Measurements from ENCODE around the gene CAV2.

Gene CAV2

GRCh38 chr7:116511552-116512519, 12.3 kb downstream of the CAV2 start:
- Histone ChIP-seq H3K9ac (ENCODE audit: low read depth, low read length) (peak overlapping the region; percentile 79), H3K4me1 (ENCODE audit: control insufficient read depth, insufficient read depth, low read length) (peaks cover 33% of the 10 kb centered on the region), H3K4me3 (ENCODE audit: low read length) (peak overlapping the region; percentile 62), H3K36me3 (ENCODE audit: insufficient read depth, low read length) (peaks cover 18% of the 10 kb centered on the region), H3K4me2 (ENCODE audit: low read length) (peak overlapping the region; percentile 83), H3K27me3 (ENCODE audit: control insufficient read depth, insufficient read depth, low read length) (no peaks in the 10 kb centered on the region), H3K9me3 (replicated peaks; ENCODE audit: low read length) (no peaks in the 10 kb centered on the region)

- Histone ChIP-seq H3K27me3 (ENCODE audit: control insufficient read depth, insufficient read depth, low read length) (no peaks in the 10 kb centered on the region), H3K36me3 (ENCODE audit: insufficient read depth, low read length) (peaks cover 15% of the 10 kb centered on the region), H3K9me3 (replicated peaks; ENCODE audit: low read length) (no peaks in the 10 kb centered on the region), H3K4me1 (ENCODE audit: control insufficient read depth, insufficient read depth, low read length) (peaks cover 33% of the 10 kb centered on the region), H3K4me3 (ENCODE audit: low read length) (peak overlapping the region; percentile 62), H3K9ac (ENCODE audit: low read depth, low read length) (peak overlapping the region; percentile 79), H3K4me2 (ENCODE audit: low read length) (peak overlapping the region; percentile 83)
These were observed 13.1 kb downstream of the CAV2 start for GRCh38 chr7:116512520-116513188.

DNA sequence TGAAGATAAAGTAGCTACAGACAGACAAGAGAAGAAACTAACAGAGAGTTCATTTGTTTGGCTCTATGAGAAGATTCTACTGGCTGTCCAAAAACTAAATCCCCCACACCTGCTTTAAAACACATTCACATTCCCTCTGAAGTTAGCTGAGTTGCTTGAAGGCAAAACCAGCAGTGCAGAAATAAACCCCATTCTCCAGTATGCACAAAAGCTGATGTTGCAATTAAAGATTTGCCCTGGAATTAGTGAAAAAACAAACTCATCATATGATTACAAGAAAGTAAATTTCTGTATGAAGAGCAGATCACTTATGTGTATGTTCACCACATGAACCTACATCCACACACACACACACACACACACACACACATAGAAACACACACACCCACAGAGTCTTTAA, 16.0 kb downstream of the CAV2 start:
- H3K4me2 ChIP-seq (ENCODE audit: low read length) = no peak overlapping the region
- no peaks in the 10 kb centered on the region for H3K36me3 ChIP-seq (ENCODE audit: insufficient read depth, low read length)
- H3K4me1 ChIP-seq (ENCODE audit: control insufficient read depth, insufficient read depth, low read length) = peaks cover 23% of the 10 kb centered on the region
- no peak overlapping the region for H3K9ac ChIP-seq (ENCODE audit: low read depth, low read length)
- H3K27me3 ChIP-seq (ENCODE audit: control insufficient read depth, insufficient read depth, low read length) = no peaks in the 10 kb centered on the region
- H3K4me3 ChIP-seq (ENCODE audit: low read length) = no peak overlapping the region
- H3K9me3 ChIP-seq (replicated peaks; ENCODE audit: low read length) = no peaks in the 10 kb centered on the region

DNA sequence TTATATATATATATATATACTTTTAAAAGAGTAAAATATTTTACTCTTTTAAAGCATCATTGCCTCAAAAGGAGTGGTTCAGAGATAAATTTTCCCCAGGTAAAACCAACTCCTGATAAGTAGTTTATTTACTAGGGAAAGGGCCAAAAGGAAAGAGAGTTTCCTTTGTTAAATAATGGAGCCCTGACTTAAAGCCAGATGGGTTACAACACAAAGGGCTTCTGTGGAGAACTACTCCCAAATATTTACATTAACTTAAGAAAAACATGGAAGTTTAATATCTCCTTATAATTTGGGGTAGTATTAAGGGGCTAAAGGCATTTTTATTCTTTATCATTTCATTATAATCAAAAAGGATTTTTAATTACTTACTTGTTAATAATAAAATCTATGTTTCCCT, 16.8 kb downstream of the CAV2 start:
- H3K9me3 ChIP-seq (replicated peaks; ENCODE audit: low read length) = no peaks in the 10 kb centered on the region
- peaks cover 22% of the 10 kb centered on the region for H3K4me1 ChIP-seq (ENCODE audit: control insufficient read depth, insufficient read depth, low read length)
- no peak overlapping the region for H3K4me3 ChIP-seq (ENCODE audit: low read length)
- H3K9ac ChIP-seq (ENCODE audit: low read depth, low read length) = no peak overlapping the region
- no peaks in the 10 kb centered on the region for H3K36me3 ChIP-seq (ENCODE audit: insufficient read depth, low read length)
- H3K4me2 ChIP-seq (ENCODE audit: low read length) = no peak overlapping the region
- no peaks in the 10 kb centered on the region for H3K27me3 ChIP-seq (ENCODE audit: control insufficient read depth, insufficient read depth, low read length)

DNA sequence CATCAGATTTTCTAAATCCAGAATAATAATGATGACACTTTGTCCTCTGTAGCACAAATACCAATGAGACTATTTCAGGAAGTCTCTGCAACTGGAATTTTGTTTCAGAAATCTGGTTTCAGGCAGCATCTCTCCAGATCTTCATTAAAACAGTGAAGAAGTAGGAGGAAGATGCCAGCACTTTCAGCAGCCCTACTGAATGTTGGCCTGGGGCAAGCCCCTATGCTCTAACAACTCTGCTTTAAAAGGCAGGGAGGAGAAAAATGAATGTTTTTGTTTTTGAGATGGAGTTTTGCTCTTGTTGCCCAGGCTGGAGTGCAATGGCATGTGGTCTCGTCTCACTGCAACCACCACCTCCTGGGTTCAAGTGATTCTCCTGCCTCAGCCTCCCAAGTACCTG, 18.1 kb downstream of the CAV2 start:
- peaks cover 23% of the 10 kb centered on the region for H3K4me1 ChIP-seq (ENCODE audit: control insufficient read depth, insufficient read depth, low read length)

DNA sequence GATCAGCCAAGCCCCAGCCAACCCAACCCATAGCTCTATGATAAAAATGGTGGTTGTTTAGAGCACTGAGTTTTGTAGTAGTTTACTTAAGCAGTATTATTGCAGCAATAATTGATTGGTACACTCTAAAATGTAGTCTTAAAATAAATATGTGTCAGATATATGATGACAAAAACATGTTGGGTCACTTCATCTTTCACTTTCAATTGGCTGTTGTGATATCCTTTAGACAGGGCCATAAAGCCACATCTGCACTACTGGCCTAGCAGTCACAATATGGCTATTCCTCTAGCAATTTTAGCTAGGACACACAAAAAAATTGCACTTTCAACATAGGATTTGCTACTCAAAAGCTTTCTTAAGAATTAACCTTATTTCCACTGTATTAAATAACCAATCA, 19.4 kb downstream of the CAV2 start:
- no peak overlapping the region for H3K4me2 ChIP-seq (ENCODE audit: low read length)
- H3K4me3 ChIP-seq (ENCODE audit: low read length) = no peak overlapping the region
- no peaks in the 10 kb centered on the region for H3K36me3 ChIP-seq (ENCODE audit: insufficient read depth, low read length)
- H3K9me3 ChIP-seq (replicated peaks; ENCODE audit: low read length) = no peaks in the 10 kb centered on the region
- H3K4me1 ChIP-seq (ENCODE audit: control insufficient read depth, insufficient read depth, low read length) = peaks cover 30% of the 10 kb centered on the region
- no peaks in the 10 kb centered on the region for H3K27me3 ChIP-seq (ENCODE audit: control insufficient read depth, insufficient read depth, low read length)
- no peak overlapping the region for H3K9ac ChIP-seq (ENCODE audit: low read depth, low read length)

More for the DNA sequence above, 18.1 kb downstream of the CAV2 start:
- no peak overlapping the region for H3K9ac ChIP-seq (ENCODE audit: low read depth, low read length)
- no peaks in the 10 kb centered on the region for H3K36me3 ChIP-seq (ENCODE audit: insufficient read depth, low read length)
- H3K4me2 ChIP-seq (ENCODE audit: low read length) = no peak overlapping the region
- no peaks in the 10 kb centered on the region for H3K9me3 ChIP-seq (replicated peaks; ENCODE audit: low read length)
- H3K4me3 ChIP-seq (ENCODE audit: low read length) = no peak overlapping the region
- H3K27me3 ChIP-seq (ENCODE audit: control insufficient read depth, insufficient read depth, low read length) = no peaks in the 10 kb centered on the region

DNA sequence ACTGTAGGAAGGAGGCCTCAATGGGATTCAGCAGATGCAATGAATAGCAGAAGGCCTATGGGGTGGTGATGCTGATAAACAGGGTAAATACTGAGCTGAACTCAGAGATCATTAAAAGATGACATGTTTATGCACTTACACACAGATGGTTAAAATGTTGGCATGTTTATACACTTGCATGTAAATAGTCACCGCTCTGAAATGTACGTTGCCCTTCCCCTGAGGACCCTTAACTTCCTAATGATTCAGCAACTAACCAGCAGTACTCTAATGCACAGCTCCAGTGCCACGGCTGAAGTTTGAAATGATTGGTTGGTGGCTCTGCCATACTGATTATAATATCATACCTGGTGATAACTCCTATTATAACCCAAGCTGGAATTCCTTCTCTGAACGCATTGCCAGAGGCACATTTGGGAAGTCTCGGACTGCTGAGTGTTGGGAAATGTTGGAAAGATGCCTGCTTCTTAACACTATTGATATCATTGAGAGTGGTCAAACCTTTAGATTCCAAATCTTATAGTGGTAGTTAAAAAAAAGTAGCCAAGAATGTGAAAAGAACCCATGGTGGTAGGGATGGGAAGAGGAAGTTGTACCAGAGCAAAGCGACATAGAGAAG, 21.6 kb downstream of the CAV2 start:
- Histone ChIP-seq H3K36me3 (ENCODE audit: insufficient read depth, low read length) (no peaks in the 10 kb centered on the region), H3K27me3 (ENCODE audit: control insufficient read depth, insufficient read depth, low read length) (no peaks in the 10 kb centered on the region), H3K4me3 (ENCODE audit: low read length) (no peak overlapping the region), H3K9ac (ENCODE audit: low read depth, low read length) (no peak overlapping the region), H3K4me2 (ENCODE audit: low read length) (no peak overlapping the region), H3K9me3 (replicated peaks; ENCODE audit: low read length) (no peaks in the 10 kb centered on the region), H3K4me1 (ENCODE audit: control insufficient read depth, insufficient read depth, low read length) (peaks cover 34% of the 10 kb centered on the region)

DNA sequence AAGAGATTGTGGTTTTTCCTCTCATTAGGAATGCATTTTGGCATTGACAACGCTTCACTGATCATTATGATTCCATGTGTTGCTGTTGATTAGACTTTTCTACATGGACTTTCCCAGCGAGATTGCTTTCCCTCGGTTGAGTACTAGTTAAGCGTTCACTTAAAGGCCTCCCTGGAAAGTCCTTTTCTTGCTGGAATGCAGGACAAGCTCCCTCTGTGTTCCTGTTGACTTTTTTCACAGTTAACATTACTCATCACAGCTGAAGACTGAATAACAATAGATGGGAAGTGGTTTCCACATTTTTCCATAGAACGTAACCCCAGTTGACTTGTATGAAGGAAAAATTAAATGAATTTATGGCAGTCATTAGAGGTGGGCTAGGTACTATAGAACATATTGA, 22.7 kb downstream of the CAV2 start:
- Histone ChIP-seq H3K9ac (ENCODE audit: low read depth, low read length) (peak overlapping the region; percentile 45), H3K4me2 (ENCODE audit: low read length) (peak overlapping the region; percentile 45), H3K27me3 (ENCODE audit: control insufficient read depth, insufficient read depth, low read length) (no peaks in the 10 kb centered on the region), H3K4me1 (ENCODE audit: control insufficient read depth, insufficient read depth, low read length) (peaks cover 34% of the 10 kb centered on the region), H3K36me3 (ENCODE audit: insufficient read depth, low read length) (peaks cover 11% of the 10 kb centered on the region), H3K4me3 (ENCODE audit: low read length) (no peak overlapping the region), H3K9me3 (replicated peaks; ENCODE audit: low read length) (no peaks in the 10 kb centered on the region)

- Histone ChIP-seq H3K4me1 (ENCODE audit: control insufficient read depth, insufficient read depth, low read length) (peaks cover 38% of the 10 kb centered on the region), H3K9me3 (replicated peaks; ENCODE audit: low read length) (no peaks in the 10 kb centered on the region), H3K27me3 (ENCODE audit: control insufficient read depth, insufficient read depth, low read length) (no peaks in the 10 kb centered on the region), H3K36me3 (ENCODE audit: insufficient read depth, low read length) (peaks cover 29% of the 10 kb centered on the region), H3K4me3 (ENCODE audit: low read length) (peak overlapping the region; percentile 64), H3K9ac (ENCODE audit: low read depth, low read length) (peak overlapping the region; percentile 86), H3K4me2 (ENCODE audit: low read length) (peak overlapping the region; percentile 81)
These were observed 24.7 kb downstream of the CAV2 start for GRCh38 chr7:116524221-116524608.

DNA sequence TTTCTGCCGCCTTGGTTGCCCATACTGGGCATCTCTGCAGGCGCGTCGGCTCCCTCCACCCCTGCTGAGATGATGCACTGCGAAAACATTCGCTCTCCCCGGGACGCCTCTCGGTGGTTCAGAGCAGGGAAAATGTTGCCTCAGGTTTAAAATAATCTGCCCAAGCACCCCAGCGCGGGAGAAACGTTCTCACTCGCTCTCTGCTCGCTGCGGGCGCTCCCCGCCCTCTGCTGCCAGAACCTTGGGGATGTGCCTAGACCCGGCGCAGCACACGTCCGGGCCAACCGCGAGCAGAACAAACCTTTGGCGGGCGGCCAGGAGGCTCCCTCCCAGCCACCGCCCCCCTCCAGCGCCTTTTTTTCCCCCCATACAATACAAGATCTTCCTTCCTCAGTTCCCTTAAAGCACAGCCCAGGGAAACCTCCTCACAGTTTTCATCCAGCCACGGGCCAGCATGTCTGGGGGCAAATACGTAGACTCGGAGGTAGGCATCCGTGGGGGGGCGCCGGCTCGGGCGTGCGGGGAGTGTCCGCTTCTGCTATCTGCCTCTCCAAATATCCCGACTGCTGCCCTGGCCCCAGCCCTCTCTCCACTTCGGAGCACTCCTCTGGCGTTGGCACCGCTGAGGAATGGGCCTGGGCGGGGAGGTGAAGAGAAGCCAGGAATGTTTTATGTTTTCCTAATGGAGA, 25.2 kb downstream of the CAV2 start, which contains the start of gene CAV1:
Gene CAV1 (plus strand): TSS at position 428 of the 689 bp plus-strand sequence. CDS start 27 bp downstream, at position 455.
- Histone ChIP-seq H3K9ac (ENCODE audit: low read depth, low read length) (peak within 1 kb of the TSS; percentile 100), H3K4me3 (ENCODE audit: low read length) (peak within 1 kb of the TSS; percentile 97), H3K9me3 (replicated peaks; ENCODE audit: low read length) (no peaks in the 10 kb centered on the region), H3K27me3 (ENCODE audit: control insufficient read depth, insufficient read depth, low read length) (no peaks in the 10 kb centered on the region), H3K4me1 (ENCODE audit: control insufficient read depth, insufficient read depth, low read length) (peaks cover 43% of the 10 kb centered on the region), H3K36me3 (ENCODE audit: insufficient read depth, low read length) (peaks cover 34% of the 10 kb centered on the region), H3K4me2 (ENCODE audit: low read length) (peak within 1 kb of the TSS; percentile 85)
